Measurements from ENCODE around the gene MMP14. TPM values are rescaled to one million over a fixed set of nuclear protein-coding genes. Genes with fewer than 3 reads are reported as not detected.
"Not testable (repeated sequence)": the region's sequence is repeated elsewhere in the genome, so short reads cannot be mapped to it uniquely, and the experiment has no call there.

The MMP14 gene
- total RNA-seq, 1 experiment from 2014 or later, result 98.7 TPM

GRCh38 chr14:22854296-22854695 lies 17.9 kb downstream of the MMP14 start:
- not testable (repeated sequence) for DNase-seq; H3K9me3 ChIP-seq (replicated peaks); H3K27me3 ChIP-seq; H3K4me3 ChIP-seq; H3K36me3 ChIP-seq; H3K27ac ChIP-seq
- peaks cover 16% of the 10 kb centered on the region for H3K4me1 ChIP-seq

GRCh38 chr14:22854963-22855724 lies 18.8 kb downstream of the MMP14 start:
- DNase-seq, result no peak
- H3K27me3 ChIP-seq, result no peaks in the 10 kb centered on the region
- H3K4me3 ChIP-seq, result no peak overlapping the region
- H3K36me3 ChIP-seq, result no peaks in the 10 kb centered on the region
- no peaks in the 10 kb centered on the region for H3K9me3 ChIP-seq (replicated peaks)
- H3K27ac ChIP-seq, result no peak overlapping the region
- peaks cover 8% of the 10 kb centered on the region for H3K4me1 ChIP-seq

GRCh38 chr14:22856428-22856827 lies 20.0 kb downstream of the MMP14 start:
- Histone ChIP-seq H3K27me3 (no peaks in the 10 kb centered on the region), H3K4me1 (peaks cover 3% of the 10 kb centered on the region; the same call in 1 of the 2 replicates), H3K4me3 (no peak overlapping the region), H3K9me3 (replicated peaks) (no peaks in the 10 kb centered on the region; the same call in 1 of the 2 replicates), H3K27ac (no peak overlapping the region), H3K36me3 (no peaks in the 10 kb centered on the region)
- DNase-seq, result no peak

- not testable (repeated sequence) for H3K27ac ChIP-seq; H3K9me3 ChIP-seq (replicated peaks); H3K36me3 ChIP-seq; H3K4me1 ChIP-seq; H3K27me3 ChIP-seq; H3K4me3 ChIP-seq; DNase-seq
These were observed 24.0 kb downstream of the MMP14 start for GRCh38 chr14:22860377-22860776.

GRCh38 chr14:22861651-22862050 lies 25.3 kb downstream of the MMP14 start:
- Histone ChIP-seq H3K36me3 (no peaks in the 10 kb centered on the region), H3K27ac (no peak overlapping the region), H3K4me1 (no peaks in the 10 kb centered on the region), H3K4me3 (no peak overlapping the region), H3K9me3 (replicated peaks) (no peaks in the 10 kb centered on the region; the same call in 1 of the 2 replicates), H3K27me3 (no peaks in the 10 kb centered on the region)
- DNase-seq, result no peak

- no peak overlapping the region for H3K27ac ChIP-seq
- no peaks in the 10 kb centered on the region for H3K36me3 ChIP-seq
- H3K27me3 ChIP-seq, result no peaks in the 10 kb centered on the region
- H3K4me3 ChIP-seq, result no peak overlapping the region
- H3K4me1 ChIP-seq, result no peaks in the 10 kb centered on the region
- no peak for DNase-seq
- no peaks in the 10 kb centered on the region; the same call in 1 of the 2 replicates for H3K9me3 ChIP-seq (replicated peaks)
These were observed 28.6 kb downstream of the MMP14 start for GRCh38 chr14:22864979-22865378.

GRCh38 chr14:22865424-22866405 lies 29.3 kb downstream of the MMP14 start:
- DNase-seq, result peak in 1 of 2 experiments; percentile 30
- no peak overlapping the region for H3K27ac ChIP-seq
- H3K36me3 ChIP-seq, result no peaks in the 10 kb centered on the region
- H3K4me3 ChIP-seq, result no peak overlapping the region
- H3K9me3 ChIP-seq (replicated peaks), result no peaks in the 10 kb centered on the region; the same call in 1 of the 2 replicates
- no peaks in the 10 kb centered on the region for H3K27me3 ChIP-seq
- H3K4me1 ChIP-seq, result 0 out of 2 replicates have a peak, but pooled peaks cover 2% of the 10 kb centered on the region

GRCh38 chr14:22866874-22867273 lies 30.5 kb downstream of the MMP14 start:
- H3K4me3 ChIP-seq, result no peak overlapping the region
- no peaks in the 10 kb centered on the region for H3K9me3 ChIP-seq (replicated peaks)
- no peak overlapping the region for H3K27ac ChIP-seq
- no peaks in the 10 kb centered on the region for H3K27me3 ChIP-seq
- DNase-seq, result no peak
- no peaks in the 10 kb centered on the region for H3K36me3 ChIP-seq
- H3K4me1 ChIP-seq, result 0 out of 2 replicates have a peak, but pooled peaks cover 4% of the 10 kb centered on the region

GRCh38 chr14:22870811-22871223 lies 34.4 kb downstream of the MMP14 start:
- no peaks in the 10 kb centered on the region for H3K9me3 ChIP-seq (replicated peaks)
- H3K27me3 ChIP-seq, result no peaks in the 10 kb centered on the region
- peak overlapping the region; percentile 71 for H3K4me3 ChIP-seq
- no peak for DNase-seq
- peaks cover 4% of the 10 kb centered on the region; the same call in 1 of the 2 replicates for H3K4me1 ChIP-seq
- H3K27ac ChIP-seq, result no peak overlapping the region
- no peaks in the 10 kb centered on the region for H3K36me3 ChIP-seq

- peak; percentile 87 to 88 for DNase-seq
- H3K9me3 ChIP-seq (replicated peaks), result no peaks in the 10 kb centered on the region
These were observed 35.0 kb downstream of the MMP14 start, which contains the start of gene LRP10 for GRCh38 chr14:22871224-22872032. Gene LRP10, plus strand, starts transcription at chr14:22871740. Its CDS starts 564 bp downstream, at chr14:22872304.

GRCh38 chr14:22872033-22872832 lies 35.8 kb downstream of the MMP14 start:
- Histone ChIP-seq H3K4me1 (peaks cover 4% of the 10 kb centered on the region; the same call in 1 of the 2 replicates), H3K4me3 (peak overlapping the region; percentile 71), H3K9me3 (replicated peaks) (no peaks in the 10 kb centered on the region), H3K36me3 (no peaks in the 10 kb centered on the region), H3K27ac (peak overlapping the region; percentile 3; the same call in 1 of the 2 replicates), H3K27me3 (no peaks in the 10 kb centered on the region)
- DNase-seq, result peak; percentile 78 to 94

More at GRCh38 chr14:22871224-22872032, 35.0 kb downstream of the MMP14 start, which contains the start of gene LRP10:
- H3K4me1 ChIP-seq, result peaks cover 4% of the 10 kb centered on the region; the same call in 1 of the 2 replicates
- no peaks in the 10 kb centered on the region for H3K27me3 ChIP-seq
- peak within 1 kb of the TSS; percentile 3; the same call in 1 of the 2 replicates for H3K27ac ChIP-seq
- H3K36me3 ChIP-seq, result no peaks in the 10 kb centered on the region
- H3K4me3 ChIP-seq, result peak within 1 kb of the TSS; percentile 71

GRCh38 chr14:22872833-22873520 lies 36.6 kb downstream of the MMP14 start:
- DNase-seq, result no peak
- Histone ChIP-seq H3K36me3 (no peaks in the 10 kb centered on the region), H3K9me3 (replicated peaks) (no peaks in the 10 kb centered on the region), H3K4me1 (peaks cover 4% of the 10 kb centered on the region; the same call in 1 of the 2 replicates), H3K27me3 (no peaks in the 10 kb centered on the region), H3K27ac (peak overlapping the region; percentile 3; the same call in 1 of the 2 replicates), H3K4me3 (peak overlapping the region; percentile 71)

Measured in SJCRH30 (cell line).